ENCODE results near the gene ARHGAP45.

Gene ARHGAP45

GRCh38 chr19:1104311-1105007, 37.5 kb downstream of the ARHGAP45 start:
- H3F3A ChIP-seq (ENCODE audit: control insufficient read depth, insufficient read depth), result peaks cover 10% of the 10 kb centered on the region
- peak overlapping the region; percentile 92 for H3K4me3 ChIP-seq (ENCODE audit: low read length)
- no peaks in the 10 kb centered on the region for H3K9me3 ChIP-seq (ENCODE audit: control insufficient read depth, insufficient read depth, low read length)
- TF ChIP-seq EZH2phosphoT487 (IDR thresholded peaks at IDR 0.05; ENCODE audit: borderline replicate concordance, low read length) (no peak), CTCF (IDR thresholded peaks at IDR 0.05; ENCODE audit: low read depth, low read length, poor library complexity, severe bottlenecking) (no peak)
- H3K4me1 ChIP-seq (ENCODE audit: control insufficient read depth, low read length), result peaks cover 41% of the 10 kb centered on the region
- peaks cover 10% of the 10 kb centered on the region for H3K79me2 ChIP-seq (ENCODE audit: control insufficient read depth, low read length)
- H4K20me1 ChIP-seq (ENCODE audit: control insufficient read depth, insufficient read depth, low read depth, low read length), result no peaks in the 10 kb centered on the region
- no peaks in the 10 kb centered on the region for H3K9me2 ChIP-seq (replicated peaks; ENCODE audit: control insufficient read depth, low read length)
- H3K4me2 ChIP-seq (ENCODE audit: low read length), result peak overlapping the region; percentile 94
- peaks cover 16% of the 10 kb centered on the region for H3K36me3 ChIP-seq (ENCODE audit: control insufficient read depth, low read length)
- H3K27me3 ChIP-seq (ENCODE audit: control insufficient read depth, low read length), result no peaks in the 10 kb centered on the region
- H3K27ac ChIP-seq (ENCODE audit: low read depth, low read length), result peak overlapping the region; percentile 61

GRCh38 chr19:1105008-1105872, 38.3 kb downstream of the ARHGAP45 start:
- Histone ChIP-seq H3K36me3 (ENCODE audit: control insufficient read depth, low read length) (peaks cover 16% of the 10 kb centered on the region), H3K4me3 (ENCODE audit: low read length) (peak overlapping the region; percentile 92), H3K9me3 (ENCODE audit: control insufficient read depth, insufficient read depth, low read length) (no peaks in the 10 kb centered on the region), H4K20me1 (ENCODE audit: control insufficient read depth, insufficient read depth, low read depth, low read length) (no peaks in the 10 kb centered on the region), H3K4me1 (ENCODE audit: control insufficient read depth, low read length) (peaks cover 41% of the 10 kb centered on the region), H3K27ac (ENCODE audit: low read depth, low read length) (no peak overlapping the region), H3F3A (ENCODE audit: control insufficient read depth, insufficient read depth) (peaks cover 10% of the 10 kb centered on the region), H3K4me2 (ENCODE audit: low read length) (peak overlapping the region; percentile 94), H3K79me2 (ENCODE audit: control insufficient read depth, low read length) (peaks cover 10% of the 10 kb centered on the region), H3K9me2 (replicated peaks; ENCODE audit: control insufficient read depth, low read length) (no peaks in the 10 kb centered on the region), H3K27me3 (ENCODE audit: control insufficient read depth, low read length) (no peaks in the 10 kb centered on the region)
- TF ChIP-seq EZH2phosphoT487 (IDR thresholded peaks at IDR 0.05; ENCODE audit: borderline replicate concordance, low read length), result no peak
- no peak for TF ChIP-seq CTCF (IDR thresholded peaks at IDR 0.05; ENCODE audit: low read depth, low read length, poor library complexity, severe bottlenecking)

GRCh38 chr19:1105873-1106840, 39.2 kb downstream of the ARHGAP45 start:
- H4K20me1 ChIP-seq (ENCODE audit: control insufficient read depth, insufficient read depth, low read depth, low read length), result no peaks in the 10 kb centered on the region
- H3K27ac ChIP-seq (ENCODE audit: low read depth, low read length), result no peak overlapping the region
- no peaks in the 10 kb centered on the region for H3K27me3 ChIP-seq (ENCODE audit: control insufficient read depth, low read length)
- TF ChIP-seq EZH2phosphoT487 (IDR thresholded peaks at IDR 0.05; ENCODE audit: borderline replicate concordance, low read length), result no peak
- TF ChIP-seq CTCF (IDR thresholded peaks at IDR 0.05; ENCODE audit: low read depth, low read length, poor library complexity, severe bottlenecking), result no peak
- peaks cover 10% of the 10 kb centered on the region for H3F3A ChIP-seq (ENCODE audit: control insufficient read depth, insufficient read depth)
- H3K9me3 ChIP-seq (ENCODE audit: control insufficient read depth, insufficient read depth, low read length), result no peaks in the 10 kb centered on the region
- no peaks in the 10 kb centered on the region for H3K9me2 ChIP-seq (replicated peaks; ENCODE audit: control insufficient read depth, low read length)
- H3K79me2 ChIP-seq (ENCODE audit: control insufficient read depth, low read length), result peaks cover 10% of the 10 kb centered on the region
- H3K4me1 ChIP-seq (ENCODE audit: control insufficient read depth, low read length), result peaks cover 38% of the 10 kb centered on the region
- H3K4me3 ChIP-seq (ENCODE audit: low read length), result no peak overlapping the region
- H3K36me3 ChIP-seq (ENCODE audit: control insufficient read depth, low read length), result peaks cover 16% of the 10 kb centered on the region
- no peak overlapping the region for H3K4me2 ChIP-seq (ENCODE audit: low read length)

All from DOHH2 (cell line).